RWPE2 (cell line): ENCODE results near the gene CERS6.

Source experiments
- ATAC-seq: fragments of 200-7000 bp; cut with Tn5 transposase; 3 replicates; pipeline ENCODE4 v1.9.1; 2021; ENCODE audit warnings: low read depth
- DNase-seq: peaks from one replicate; pipeline ENCODE4 v3.0.0-alpha.2; 2020; ENCODE audit warnings: low spot score
- H3K27ac ChIP-seq: fragments of 450-650 bp; 2 replicates; pipeline ENCODE4 v1.5.1; 2017; ENCODE audit warnings: mild to moderate bottlenecking; ENCODE audit not compliant: poor library complexity, severe bottlenecking
- H3K27me3 ChIP-seq: fragments of 250-450 bp; sonication (Bioruptor Pico); 2 replicates; pipeline ENCODE4 v1.5.1; 2021; ENCODE audit warnings: mild to moderate bottlenecking, moderate library complexity; ENCODE audit not compliant: insufficient read depth, poor library complexity, severe bottlenecking
- H3K36me3 ChIP-seq: fragments of 250-450 bp; sonication (Bioruptor Pico); 2 replicates; pipeline ENCODE4 v1.5.1; 2020; ENCODE audit warnings: low read depth, mild to moderate bottlenecking, moderate library complexity
- H3K4me1 ChIP-seq: fragments of 250-450 bp; sonication (Bioruptor Pico); 2 replicates; pipeline ENCODE4 v1.5.1; 2021; ENCODE audit warnings: mild to moderate bottlenecking, moderate library complexity; ENCODE audit not compliant: insufficient read depth, poor library complexity, severe bottlenecking
- H3K4me3 ChIP-seq: fragments of 250-450 bp; sonication (Bioruptor Pico); 2 replicates; pipeline ENCODE4 v1.5.1; 2021; ENCODE audit warnings: mild to moderate bottlenecking, moderate library complexity; ENCODE audit not compliant: severe bottlenecking
- H3K9me3 ChIP-seq: fragments of 250-450 bp; sonication (Bioruptor Pico); 2 replicates; pipeline ENCODE4 v1.5.1; 2021; ENCODE audit warnings: mild to moderate bottlenecking, moderate library complexity; ENCODE audit not compliant: severe bottlenecking
- TF ChIP-seq, protein P1 (sequence below): fragments of 450-650 bp; IDR thresholded peaks from one replicate; pipeline ENCODE4 v1.5.1; 2017; ENCODE audit warnings: mild to moderate bottlenecking, moderate library complexity; ENCODE audit not compliant: poor library complexity, severe bottlenecking

The CERS6 gene

DNA sequence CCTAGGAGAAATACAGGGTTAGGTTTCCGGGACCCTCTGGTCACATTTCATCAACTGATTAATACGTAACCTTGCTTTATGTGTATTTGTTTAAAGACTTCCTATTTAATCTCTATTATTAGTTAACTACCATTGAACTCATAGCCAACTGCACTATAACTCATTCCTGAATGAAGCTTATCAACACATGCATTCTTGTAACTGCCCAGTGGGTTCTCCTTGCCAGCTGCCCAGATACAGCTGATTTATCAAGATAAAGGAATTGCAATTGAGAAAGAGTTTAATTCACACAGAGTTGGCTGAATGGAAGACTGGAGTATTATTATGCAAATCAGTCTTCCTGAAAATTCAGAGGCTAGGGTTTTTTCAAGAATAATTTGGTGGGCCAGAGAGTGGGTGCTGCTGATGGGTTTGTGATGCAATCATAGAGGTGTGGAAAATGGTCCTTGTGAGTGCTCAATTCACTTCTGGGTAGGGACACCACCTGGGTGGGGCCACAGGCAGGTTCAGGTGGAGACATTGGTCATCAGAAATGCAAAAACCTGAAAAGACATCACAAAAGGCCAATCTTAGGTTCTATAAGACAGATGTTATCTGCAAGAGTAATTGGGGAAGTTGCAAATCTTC is 325.2 kb downstream of the CERS6 start:
- Histone ChIP-seq H3K27me3 (no peaks in the 10 kb centered on the region), H3K36me3 (no peaks in the 10 kb centered on the region), H3K9me3 (no peaks in the 10 kb centered on the region), H3K4me1 (no peaks in the 10 kb centered on the region), H3K27ac (no peak overlapping the region), H3K4me3 (no peak overlapping the region)
- no peak for ATAC-seq
- TF ChIP-seq, protein P1, sequence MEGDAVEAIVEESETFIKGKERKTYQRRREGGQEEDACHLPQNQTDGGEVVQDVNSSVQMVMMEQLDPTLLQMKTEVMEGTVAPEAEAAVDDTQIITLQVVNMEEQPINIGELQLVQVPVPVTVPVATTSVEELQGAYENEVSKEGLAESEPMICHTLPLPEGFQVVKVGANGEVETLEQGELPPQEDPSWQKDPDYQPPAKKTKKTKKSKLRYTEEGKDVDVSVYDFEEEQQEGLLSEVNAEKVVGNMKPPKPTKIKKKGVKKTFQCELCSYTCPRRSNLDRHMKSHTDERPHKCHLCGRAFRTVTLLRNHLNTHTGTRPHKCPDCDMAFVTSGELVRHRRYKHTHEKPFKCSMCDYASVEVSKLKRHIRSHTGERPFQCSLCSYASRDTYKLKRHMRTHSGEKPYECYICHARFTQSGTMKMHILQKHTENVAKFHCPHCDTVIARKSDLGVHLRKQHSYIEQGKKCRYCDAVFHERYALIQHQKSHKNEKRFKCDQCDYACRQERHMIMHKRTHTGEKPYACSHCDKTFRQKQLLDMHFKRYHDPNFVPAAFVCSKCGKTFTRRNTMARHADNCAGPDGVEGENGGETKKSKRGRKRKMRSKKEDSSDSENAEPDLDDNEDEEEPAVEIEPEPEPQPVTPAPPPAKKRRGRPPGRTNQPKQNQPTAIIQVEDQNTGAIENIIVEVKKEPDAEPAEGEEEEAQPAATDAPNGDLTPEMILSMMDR = no peak
- no peak for DNase-seq

DNA sequence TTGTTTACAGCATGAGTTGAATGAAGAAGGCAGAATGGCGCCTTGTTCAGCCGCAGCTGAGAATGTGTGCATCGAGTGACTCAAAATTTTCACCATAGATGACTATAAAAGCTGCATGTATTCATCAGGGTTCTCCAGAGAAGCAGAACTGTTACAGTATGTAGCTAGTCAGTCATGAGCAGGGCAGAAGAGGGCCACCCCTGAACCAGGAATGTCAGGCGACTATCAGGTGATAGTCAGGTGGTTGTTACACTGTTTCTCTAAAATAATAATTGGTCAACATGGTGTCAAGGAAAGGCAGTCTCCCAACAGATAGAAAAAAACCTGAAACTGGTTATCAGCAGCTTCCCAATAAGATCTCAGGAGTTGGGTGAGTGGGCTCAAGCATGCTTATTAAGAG is 326.2 kb downstream of the CERS6 start:
- Histone ChIP-seq H3K9me3 (no peaks in the 10 kb centered on the region), H3K27ac (no peak overlapping the region), H3K27me3 (no peaks in the 10 kb centered on the region), H3K4me3 (no peak overlapping the region), H3K36me3 (no peaks in the 10 kb centered on the region), H3K4me1 (no peaks in the 10 kb centered on the region)
- TF ChIP-seq, protein P1 = no peak
- ATAC-seq = no peak
- no peak for DNase-seq

DNA sequence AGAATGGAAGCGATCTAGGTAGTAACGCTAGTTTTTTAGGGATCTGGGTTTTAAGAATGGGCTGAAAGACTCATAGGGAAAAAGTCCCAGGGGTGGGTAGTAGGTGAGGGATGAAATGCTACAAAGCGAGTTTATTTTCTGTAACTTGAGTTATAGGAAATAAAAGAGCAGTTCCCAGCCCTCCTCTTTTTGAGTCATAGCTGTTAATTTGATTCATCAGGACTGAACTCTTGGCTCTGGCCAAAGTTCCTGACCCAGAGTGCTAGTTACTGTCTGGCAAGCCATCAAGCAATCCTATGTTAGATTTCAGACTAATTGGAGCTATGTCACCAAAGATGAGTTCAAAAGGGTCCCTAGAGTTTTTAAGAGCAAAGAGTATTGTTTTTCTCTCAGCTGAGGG is 328.9 kb downstream of the CERS6 start:
- Histone ChIP-seq H3K27ac (no peak overlapping the region), H3K4me1 (no peaks in the 10 kb centered on the region), H3K4me3 (no peak overlapping the region), H3K9me3 (no peaks in the 10 kb centered on the region), H3K27me3 (no peaks in the 10 kb centered on the region), H3K36me3 (no peaks in the 10 kb centered on the region)
- TF ChIP-seq, protein P1 = no peak
- DNase-seq (no peak), ATAC-seq (no peak)

DNA sequence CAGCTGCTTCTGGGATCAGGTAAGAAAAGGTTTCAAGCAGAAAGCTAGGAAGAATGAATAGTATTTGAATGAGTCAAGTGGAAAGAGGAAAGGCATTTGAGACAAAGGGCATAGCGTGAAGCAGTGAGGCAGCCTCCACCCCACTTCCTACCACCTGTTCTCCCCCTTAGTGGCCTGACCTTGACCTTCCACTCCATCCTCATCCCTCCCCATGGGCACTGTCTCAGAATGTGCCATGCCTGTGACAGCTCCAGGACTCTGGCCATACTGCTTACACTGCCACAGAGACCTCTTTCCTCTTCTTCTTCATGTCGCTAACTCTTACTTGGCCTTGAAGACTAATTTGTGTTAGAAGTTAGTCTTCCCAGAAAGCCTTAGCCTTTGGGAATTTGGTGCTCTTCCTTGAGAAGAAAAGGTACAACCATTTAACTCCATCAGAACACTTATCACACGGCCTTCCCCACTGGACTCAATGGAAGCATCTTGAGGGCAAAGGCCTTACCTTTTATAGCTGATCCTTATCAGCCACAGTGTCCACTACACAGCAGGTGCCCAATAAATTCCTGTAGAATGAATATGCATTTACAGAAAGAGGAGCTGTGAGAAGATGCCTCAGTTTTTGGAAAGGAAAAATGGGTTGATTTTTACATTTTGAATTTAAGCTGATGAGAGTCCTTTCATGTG is 331.2 kb downstream of the CERS6 start:
- DNase-seq = no peak
- Histone ChIP-seq H3K27ac (no peak overlapping the region), H3K9me3 (no peaks in the 10 kb centered on the region), H3K4me1 (no peaks in the 10 kb centered on the region), H3K27me3 (no peaks in the 10 kb centered on the region), H3K4me3 (no peak overlapping the region), H3K36me3 (no peaks in the 10 kb centered on the region)
- TF ChIP-seq, protein P1 = no peak
- no peak for ATAC-seq

DNA sequence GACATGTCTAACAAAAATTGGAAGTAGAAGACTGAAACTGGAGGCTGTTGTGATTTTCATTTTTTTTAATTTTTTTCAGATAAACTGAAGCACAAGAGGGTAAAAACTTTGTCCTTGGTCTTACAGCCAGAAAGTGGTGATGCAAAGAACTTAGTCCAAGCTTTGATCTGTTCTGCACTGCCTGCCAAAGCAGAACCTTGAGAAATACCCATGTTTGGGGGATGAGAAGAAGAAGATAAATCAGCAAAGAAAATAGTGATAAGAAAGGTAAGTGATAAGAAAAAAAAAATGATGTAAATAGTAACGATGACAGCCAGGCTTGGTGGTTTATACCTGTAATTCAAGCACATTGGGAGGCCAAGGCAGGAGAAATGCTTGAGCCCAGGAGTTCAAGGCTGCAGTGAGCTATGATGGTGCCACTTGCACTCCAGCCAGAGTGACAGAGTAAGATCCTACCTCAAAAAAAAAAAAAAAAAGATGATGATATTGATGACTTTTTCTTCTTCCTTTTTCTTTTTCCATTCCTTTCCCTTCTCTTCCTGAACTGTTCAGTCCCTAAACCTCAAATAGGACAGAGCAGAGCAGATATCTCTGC is 331.8 kb downstream of the CERS6 start:
- no peak overlapping the region for H3K27ac ChIP-seq
- H3K9me3 ChIP-seq = no peaks in the 10 kb centered on the region
- no peak overlapping the region for H3K4me3 ChIP-seq
- no peak for ATAC-seq
- no peaks in the 10 kb centered on the region for H3K4me1 ChIP-seq
- no peaks in the 10 kb centered on the region for H3K36me3 ChIP-seq
- no peaks in the 10 kb centered on the region for H3K27me3 ChIP-seq
- DNase-seq = no peak
- TF ChIP-seq, protein P1 = no peak
